Umbilical cord (tissue), 2 donors: ENCODE results near the gene PLEKHH1. TPM values are rescaled to one million over a fixed set of nuclear protein-coding genes. Genes with fewer than 3 reads are reported as not detected.
"Not testable (repeated sequence)": the region's sequence is repeated elsewhere in the genome, so short reads cannot be mapped to it uniquely, and the experiment has no call there.

ENCODE experiments used
- DNase-seq: peaks from one replicate; pipeline ENCODE4 v3.0.0-alpha.2; 2015; ENCODE audit warnings: low spot score
- total RNA-seq: library from RNA; depleted of rRNA; stranded (reverse); fragments of >200 nt; gene quantifications from one replicate; pipeline ENCODE4 v1.2.3, GENCODE V29; 2014; ENCODE audit warnings: low replicate concordance; ENCODE audit not compliant: insufficient read depth

PLEKHH1 gene
- total RNA-seq, 1 donor from 2014 or later: 3.4 TPM

GRCh38 chr14:67579636-67580035 lies 46.5 kb downstream of the PLEKHH1 start:
- no peak for DNase-seq

GRCh38 chr14:67580336-67581171 lies 47.5 kb downstream of the PLEKHH1 start:
- DNase-seq: no peak

GRCh38 chr14:67581643-67582042 lies 48.6 kb downstream of the PLEKHH1 start:
- DNase-seq: peak; percentile 25

GRCh38 chr14:67582061-67582460 lies 49.0 kb downstream of the PLEKHH1 start:
- no peak for DNase-seq

- DNase-seq: peak; percentile 55
These were observed 50.9 kb downstream of the PLEKHH1 start for GRCh38 chr14:67583711-67584644.

GRCh38 chr14:67584978-67585377 lies 51.9 kb downstream of the PLEKHH1 start:
- DNase-seq: no peak

GRCh38 chr14:67586369-67586768 lies 53.3 kb downstream of the PLEKHH1 start:
- no peak for DNase-seq

- no peak for DNase-seq
These were observed 56.2 kb downstream of the PLEKHH1 start for GRCh38 chr14:67589204-67589770.

- DNase-seq: not testable (repeated sequence)
These were observed 60.6 kb downstream of the PLEKHH1 start for GRCh38 chr14:67593650-67594049.

GRCh38 chr14:67595392-67595791 lies 62.3 kb downstream of the PLEKHH1 start:
- no peak for DNase-seq

- peak; percentile 88 for DNase-seq
These were observed 66.8 kb downstream of the PLEKHH1 start, which contains the start of gene PIGH for GRCh38 chr14:67599698-67600561. Gene PIGH, minus strand, starts transcription at chr14:67600268. Its CDS starts 65 bp downstream, at chr14:67600203.

- DNase-seq: not testable (repeated sequence)
These were observed 67.5 kb downstream of the PLEKHH1 start for GRCh38 chr14:67600562-67600974.

GRCh38 chr14:67602076-67602475 lies 69.0 kb downstream of the PLEKHH1 start:
- DNase-seq: no peak

GRCh38 chr14:67602995-67603545 lies 70.0 kb downstream of the PLEKHH1 start:
- no peak for DNase-seq

GRCh38 chr14:67607646-67608045 lies 74.6 kb downstream of the PLEKHH1 start:
- no peak for DNase-seq

GRCh38 chr14:67609642-67610310 lies 76.7 kb downstream of the PLEKHH1 start:
- no peak for DNase-seq

GRCh38 chr14:67610491-67610890 lies 77.4 kb downstream of the PLEKHH1 start:
- DNase-seq: no peak

GRCh38 chr14:67618617-67619063 lies 85.5 kb downstream of the PLEKHH1 start:
- peak; percentile 90 for DNase-seq

- peak; percentile 93 for DNase-seq
These were observed 86.5 kb downstream of the PLEKHH1 start, which contains the start of gene ARG2 for GRCh38 chr14:67619446-67620216. Gene ARG2, plus strand, starts transcription at chr14:67619920. Its CDS starts 58 bp downstream, at chr14:67619978.
